HG02571 (cell line): ENCODE data around the gene ERC1.

Experiments
- ATAC-seq: cut with Tn5 transposase; IDR thresholded peaks from one replicate; pipeline ENCODE4 v1.9.1; 2021; ENCODE audit warnings: mild to moderate bottlenecking, moderate library complexity; ENCODE audit not compliant: unreplicated experiment

ERC1 gene

DNA sequence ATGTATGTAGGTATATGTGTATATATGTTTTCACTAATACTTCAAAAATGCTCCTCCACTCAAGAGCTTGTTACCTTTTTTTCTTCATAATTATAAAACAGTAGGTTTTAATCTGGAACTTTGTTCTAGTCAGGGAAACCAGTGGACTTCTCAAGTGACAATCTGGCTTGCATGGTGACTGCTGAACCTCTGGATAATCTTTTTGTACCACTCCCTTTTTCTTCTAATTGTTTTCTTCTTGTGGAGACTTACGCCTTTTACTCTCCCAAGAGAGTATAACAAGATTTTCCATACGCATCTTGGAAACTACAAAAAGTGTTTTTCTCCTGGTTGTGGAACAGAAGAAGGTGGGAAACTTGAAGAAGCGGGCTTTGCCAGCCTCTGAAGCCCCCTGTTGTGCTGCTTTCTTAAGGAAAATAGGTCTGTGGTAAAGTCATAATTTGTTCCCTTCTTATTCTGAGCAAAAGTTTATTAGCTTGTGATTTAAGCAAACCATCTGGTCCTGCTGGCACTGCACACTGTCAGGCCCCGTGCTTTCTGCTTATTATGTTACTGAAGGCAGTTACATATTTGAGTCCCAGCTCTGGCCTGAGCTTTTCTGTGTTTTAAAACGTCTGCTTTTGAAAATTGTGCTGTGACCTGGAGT, 291.8 kb downstream of the ERC1 start:
- no peak for ATAC-seq

DNA sequence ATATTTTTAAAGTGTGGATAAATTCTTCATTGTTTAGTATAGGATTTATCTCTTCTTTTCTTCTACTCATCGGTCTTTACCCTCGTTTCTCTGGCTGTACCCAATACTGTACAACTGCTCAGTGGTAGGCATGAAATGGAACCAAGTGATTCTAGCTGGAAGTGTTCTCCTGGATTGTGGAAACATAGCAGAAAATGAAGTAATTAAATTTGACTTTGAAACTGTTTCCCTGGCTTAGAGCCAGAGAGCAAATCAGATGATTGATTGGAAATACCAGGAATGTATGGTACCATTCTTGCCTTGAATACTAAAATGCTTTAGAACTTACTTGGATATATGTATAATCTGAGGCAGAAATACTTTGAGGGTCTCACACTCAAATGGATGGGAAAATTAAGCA, 292.3 kb downstream of the ERC1 start:
- ATAC-seq = no peak

DNA sequence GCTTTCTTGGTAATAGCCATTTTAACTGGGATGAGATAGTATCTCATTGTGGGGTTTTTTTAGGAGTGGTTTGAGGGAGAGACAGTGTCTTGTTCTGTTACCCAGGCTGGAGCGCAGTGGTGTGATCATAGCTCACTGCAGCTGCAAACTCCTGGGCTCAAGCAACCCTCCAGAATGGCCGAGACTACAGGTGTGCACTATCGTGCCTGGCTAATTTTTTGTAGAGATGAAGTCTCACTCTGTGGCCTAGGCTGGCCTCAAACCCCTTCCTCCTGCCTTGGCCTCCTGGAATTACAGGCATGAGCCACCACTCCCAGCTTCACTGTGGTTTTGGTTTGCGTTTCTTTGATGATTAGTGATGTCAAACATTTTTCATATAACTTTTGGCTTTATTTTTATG, 293.6 kb downstream of the ERC1 start:
- ATAC-seq = no peak

DNA sequence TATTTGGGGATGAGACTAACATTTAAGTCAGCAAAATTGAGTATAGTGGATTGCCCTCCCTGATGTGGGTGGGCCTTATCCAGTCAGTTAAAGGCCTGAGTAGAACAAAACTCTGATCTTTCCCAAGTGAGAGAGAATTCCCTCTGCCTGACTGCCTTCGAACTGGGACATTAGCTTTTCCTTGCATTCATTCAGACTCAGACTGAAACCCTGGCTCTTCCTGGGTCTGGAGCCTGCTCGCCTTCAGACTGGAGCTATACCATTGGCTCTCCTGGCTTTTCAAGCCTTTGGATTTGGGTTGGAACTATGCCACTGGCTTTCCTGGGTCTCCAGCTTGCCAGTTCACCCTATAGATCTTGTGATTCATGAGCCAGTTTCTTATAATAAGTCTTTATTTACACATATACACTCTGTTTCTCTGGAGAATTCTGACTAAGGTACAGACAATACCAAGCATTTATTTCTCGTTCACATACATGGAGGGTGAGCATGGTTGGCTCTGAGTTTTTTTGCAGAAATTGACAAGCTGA, 296.5 kb downstream of the ERC1 start:
- no peak for ATAC-seq

DNA sequence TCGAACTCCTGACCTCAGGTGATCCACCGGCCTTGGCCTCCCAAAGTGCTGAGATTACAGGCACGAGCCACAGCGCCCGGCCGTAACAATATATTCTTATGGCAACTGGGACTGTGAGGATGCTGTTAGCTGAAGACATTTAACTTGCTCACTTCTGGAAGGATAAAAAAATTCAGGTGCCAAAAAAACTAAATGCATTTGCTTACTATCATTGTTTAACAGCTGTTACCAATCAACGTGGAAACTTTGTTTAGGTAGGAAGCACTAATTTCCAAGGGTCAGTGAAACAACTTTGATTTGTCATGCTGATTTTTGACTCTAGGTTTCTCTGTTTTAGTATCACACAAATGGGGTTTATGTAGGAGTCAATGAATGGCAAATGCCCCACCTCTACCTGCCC, 297.3 kb downstream of the ERC1 start:
- no peak for ATAC-seq

DNA sequence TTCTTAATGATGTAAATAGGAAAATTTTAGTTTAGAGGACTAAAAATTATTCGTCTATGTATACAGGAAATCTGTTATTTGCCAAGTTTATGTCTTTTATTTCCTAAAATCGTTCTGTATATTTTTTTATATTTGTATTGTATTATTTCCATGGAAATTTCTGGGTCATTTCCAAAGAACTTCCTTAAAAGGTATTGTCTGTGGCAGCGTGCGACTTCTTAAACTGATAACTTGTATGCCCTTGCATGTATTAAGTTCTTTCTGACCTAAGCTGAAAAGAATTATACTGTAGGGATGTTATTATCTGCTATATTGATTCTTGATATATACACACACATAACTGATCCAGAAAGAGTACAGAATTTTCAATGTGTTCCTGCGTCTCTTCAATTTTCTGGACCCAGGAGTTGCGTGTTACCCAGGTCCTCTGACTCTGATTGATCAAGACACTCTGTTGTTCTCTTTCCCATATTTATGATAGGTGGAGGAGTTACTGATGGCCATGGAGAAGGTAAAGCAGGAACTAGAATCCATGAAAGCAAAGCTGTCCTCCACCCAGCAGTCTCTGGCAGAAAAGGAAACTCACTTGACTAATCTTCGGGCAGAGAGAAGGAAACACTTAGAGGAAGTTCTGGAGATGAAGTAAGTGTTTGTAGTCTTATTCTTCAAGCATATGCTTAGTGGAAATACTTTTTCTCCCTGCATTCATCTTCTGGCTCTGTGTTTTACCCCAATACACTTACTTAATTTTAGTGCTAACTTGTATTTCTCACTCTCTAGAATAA, 298.5 kb downstream of the ERC1 start:
- ATAC-seq = no peak

DNA sequence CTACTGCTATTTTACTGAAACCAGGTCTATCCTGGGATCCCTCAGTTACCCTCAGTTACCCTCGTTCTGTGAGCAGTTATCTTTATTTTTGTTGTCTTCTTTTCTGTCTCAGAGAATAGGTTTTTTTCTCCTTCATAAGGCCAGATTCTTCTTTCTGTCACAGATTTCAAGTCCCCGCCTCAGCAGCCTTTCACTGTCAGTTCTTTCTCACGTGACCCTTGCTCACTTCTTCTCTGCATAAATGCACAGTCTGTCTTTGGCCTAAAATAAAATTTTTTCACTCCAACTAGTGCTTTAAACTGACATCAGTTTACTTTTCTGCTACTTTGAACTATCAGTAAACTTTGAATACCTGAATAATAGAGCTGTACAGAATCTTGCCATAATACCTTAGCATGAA, 299.7 kb downstream of the ERC1 start:
- no peak for ATAC-seq

DNA sequence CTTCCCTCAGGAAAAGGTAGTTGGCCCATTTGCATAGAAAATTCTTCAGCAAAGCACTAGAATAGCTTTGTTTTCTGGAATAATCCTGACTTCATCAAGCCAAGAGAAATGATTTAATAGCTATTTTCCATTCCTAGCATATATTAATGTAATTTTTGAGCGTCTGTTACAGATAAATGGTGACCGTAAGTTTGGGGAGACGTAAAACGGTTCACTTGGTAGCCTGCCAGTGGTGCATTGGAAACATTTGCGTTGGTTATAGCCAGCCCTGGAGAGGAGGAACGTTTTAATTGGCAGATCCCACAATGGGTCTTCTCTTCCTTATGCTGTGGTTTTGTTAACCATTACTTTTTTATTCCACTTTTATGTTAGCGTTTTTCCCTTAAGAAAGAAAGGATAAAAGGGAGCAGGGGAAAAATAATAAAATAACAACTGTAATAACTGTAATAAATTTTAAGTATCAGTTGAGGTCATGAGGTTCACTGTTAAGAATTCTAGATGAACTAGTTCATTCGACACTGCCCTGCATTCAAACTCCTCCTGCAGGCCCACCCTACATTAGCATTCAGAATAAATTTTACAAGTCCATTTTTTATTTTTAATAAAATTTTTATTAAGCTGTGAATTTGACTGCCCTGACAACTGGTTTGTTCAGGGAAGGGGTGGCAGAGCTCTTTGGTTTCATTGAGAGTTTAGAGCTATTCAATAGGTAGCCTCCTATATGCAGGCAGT, 300.7 kb downstream of the ERC1 start:
- ATAC-seq = no peak

DNA sequence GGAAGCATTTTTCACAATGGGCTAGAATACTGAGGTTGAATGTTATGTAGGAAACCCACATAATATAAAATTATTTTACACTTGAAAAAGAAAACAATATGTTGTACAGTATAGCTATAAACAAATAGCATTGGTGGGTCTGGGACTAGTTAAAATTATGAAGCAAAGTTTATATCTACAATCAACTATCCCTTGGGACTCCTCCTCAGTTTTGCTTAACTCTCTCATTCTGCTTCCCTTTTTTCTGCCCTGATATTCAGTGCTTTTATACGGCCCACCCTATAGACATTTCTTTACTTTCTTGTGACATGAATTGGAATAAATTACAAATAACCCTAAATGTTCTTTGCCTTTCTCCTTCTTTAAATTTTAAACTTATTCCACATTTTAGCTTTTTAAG, 302.9 kb downstream of the ERC1 start:
- no peak for ATAC-seq

DNA sequence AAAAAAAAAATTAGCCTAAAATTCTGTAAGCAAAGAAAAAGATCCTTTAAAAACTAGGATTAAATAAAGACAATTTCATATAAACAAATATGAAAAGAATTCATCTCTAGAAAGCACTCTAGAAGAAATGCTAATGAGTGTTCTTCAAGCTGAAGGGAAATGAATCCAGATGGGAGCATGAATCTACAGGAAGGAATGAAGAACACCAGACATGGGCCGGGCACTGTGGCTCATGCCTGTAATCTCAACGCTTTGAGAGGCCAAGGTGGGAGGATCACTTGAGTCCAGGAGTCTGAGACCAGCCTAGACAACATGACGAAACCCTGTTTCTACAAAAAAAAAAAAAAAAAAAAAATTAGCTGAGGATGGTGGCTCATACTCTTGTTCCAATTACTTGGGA, 306.2 kb downstream of the ERC1 start:
- no peak for ATAC-seq

DNA sequence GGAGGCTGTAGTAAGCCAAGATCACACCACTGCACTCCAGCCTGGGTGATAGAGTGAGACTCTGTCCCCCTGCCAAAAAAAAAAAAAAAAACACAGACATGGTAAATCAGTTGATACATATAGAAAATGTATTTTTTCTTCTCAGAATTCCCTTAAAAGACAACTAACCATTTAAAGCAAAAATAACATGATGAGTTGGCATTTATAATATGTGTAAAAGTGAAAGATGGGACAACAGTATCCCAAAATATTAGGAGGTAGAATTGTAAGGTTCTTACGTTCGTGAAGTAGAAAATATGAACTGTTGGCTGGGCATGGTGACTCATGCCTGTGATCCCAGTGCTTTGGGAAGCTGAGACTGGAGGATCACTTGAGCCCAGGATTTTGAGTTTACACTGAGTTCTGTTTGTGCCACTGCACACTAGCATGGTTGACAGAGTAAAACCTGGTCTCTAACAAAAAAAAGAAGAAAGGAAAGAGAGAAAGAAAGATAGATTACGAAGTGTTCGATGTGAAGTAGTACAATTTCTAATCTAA, 306.7 kb downstream of the ERC1 start:
- no peak for ATAC-seq

DNA sequence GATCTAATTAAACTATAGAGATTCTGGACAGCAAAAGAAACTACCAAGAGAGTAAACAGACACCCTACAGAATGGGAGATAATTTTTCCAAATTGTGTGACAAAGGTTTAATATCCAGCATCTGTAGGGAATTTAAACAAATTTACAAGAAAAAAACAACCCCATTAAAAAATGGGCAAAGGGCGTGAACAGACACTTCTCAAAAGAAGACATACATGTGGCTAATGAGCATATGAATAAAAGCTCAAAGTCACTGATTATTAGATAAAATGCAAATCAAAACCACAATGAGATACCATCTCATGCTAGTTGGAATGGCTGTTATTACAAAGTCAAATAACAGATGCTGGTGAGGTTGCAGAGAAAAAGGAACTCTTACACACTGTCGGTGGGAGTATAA, 309.4 kb downstream of the ERC1 start:
- ATAC-seq = no peak

DNA sequence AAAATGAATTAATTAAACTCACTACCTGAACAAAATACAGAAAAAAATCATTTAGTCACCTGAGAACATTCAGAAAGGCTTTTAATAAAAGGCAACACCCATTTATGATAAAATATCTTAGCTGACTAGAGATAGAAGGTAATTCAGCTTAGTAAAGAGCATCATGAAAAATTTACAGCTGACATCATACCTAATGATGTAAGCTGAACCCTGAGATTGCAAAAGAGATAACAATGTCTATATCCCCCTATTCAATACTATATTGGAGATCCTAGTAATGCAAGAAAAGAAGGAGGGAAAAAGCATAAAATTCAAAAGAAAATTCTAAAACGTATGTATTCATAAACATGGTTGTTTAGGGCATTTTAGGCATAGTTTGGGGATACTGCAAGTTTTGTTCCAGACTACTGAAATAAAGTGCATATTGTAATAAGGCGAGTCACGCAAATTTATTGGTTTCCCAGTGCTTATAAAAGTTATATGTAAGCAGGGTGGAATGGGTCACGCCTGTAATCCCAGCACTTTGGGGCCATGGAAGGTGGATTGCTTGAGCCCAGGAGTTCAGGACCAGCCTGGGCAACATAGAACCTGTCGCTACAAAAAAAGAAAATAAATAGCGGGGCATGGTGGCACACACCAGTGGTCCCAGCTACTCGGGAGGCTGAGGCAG, 311.3 kb downstream of the ERC1 start:
- no peak for ATAC-seq

DNA sequence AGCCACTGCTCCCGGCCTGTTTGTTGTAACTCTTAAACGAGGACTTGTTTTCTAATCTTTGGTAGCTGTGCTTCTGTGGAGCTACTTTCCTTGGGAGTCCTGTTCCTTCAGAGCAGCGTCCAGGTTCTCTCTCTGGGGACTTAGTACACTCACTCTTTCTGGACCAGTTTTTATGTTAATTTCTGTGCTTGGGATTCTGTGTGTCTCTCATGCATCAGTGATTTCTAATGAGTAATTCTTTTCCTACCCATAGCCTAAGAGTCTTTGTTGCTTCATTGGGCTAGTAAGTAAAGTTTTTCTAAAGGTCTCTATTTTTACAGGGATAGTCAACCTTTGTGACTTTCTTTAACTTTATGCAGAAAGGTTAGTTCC, 314.0 kb downstream of the ERC1 start:
- no peak for ATAC-seq

DNA sequence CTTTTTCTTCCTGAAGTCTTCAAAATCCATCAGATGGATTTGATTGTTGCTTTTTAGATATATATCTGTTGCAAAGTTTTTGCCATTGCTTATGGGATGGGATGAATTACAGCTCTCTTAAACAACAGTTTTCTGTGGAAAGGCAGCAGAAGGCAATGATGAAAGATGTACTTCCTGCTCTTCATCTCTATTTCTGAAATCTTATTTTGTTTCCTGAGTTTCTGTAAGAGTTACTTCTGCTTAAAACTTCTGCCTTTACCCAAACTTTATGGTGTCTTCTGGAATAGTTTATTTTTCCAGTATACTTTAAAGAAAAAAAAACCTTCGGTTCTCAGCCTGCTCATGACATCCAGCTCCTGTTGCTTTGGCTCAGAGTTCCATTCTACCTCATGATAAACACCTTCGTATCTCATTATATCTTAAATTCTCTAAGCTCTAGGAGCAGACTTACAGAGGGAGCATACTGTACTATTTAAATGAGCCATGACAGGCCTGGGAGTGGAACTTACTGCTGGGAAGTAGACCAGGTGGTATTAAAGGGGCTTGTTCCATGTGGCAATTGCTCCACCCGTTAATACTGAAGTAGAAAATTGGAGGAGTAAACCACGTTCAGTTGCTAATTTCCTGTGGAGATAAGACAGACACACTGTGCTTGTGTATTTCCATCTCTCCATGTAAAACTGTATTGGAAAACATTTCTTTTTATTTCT, 314.9 kb downstream of the ERC1 start:
- no peak for ATAC-seq

DNA sequence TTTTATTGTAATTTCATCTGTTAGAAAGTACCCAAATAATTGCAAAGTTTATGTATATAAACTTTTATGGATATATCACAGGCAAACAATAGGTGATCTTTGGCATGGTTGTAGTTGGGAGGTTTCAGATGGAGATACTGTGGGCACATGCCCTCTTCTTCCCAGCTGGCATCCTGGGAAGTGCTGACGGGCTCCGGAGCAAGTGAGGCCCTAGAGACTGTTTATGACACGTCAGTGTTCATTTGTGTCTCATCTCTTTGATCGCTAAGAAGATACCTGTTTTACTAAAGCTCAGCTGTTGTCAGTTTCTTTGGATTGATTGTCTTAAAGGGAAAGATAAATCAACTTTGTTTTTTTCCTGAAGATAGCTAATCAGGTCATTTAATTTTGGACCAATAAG, 315.8 kb downstream of the ERC1 start:
- ATAC-seq = no peak

DNA sequence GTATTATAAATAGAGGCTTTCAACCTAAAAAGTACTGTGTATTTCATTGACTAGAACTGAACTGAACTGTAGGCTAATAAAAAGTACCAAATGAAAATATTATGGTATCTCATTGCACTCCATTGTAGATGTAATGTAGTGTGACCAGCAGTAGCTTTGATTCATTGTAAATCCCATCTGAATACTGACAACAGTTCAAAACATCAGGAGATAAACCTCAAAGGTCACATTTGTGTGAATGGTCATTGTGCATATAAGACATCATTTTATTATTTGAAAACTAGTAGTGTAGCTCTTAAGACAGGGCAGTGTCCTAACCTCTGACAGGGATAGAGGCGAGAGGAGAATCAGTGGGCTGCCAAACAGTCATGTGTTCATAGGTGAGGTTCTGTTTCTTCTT, 316.8 kb downstream of the ERC1 start:
- ATAC-seq = no peak

DNA sequence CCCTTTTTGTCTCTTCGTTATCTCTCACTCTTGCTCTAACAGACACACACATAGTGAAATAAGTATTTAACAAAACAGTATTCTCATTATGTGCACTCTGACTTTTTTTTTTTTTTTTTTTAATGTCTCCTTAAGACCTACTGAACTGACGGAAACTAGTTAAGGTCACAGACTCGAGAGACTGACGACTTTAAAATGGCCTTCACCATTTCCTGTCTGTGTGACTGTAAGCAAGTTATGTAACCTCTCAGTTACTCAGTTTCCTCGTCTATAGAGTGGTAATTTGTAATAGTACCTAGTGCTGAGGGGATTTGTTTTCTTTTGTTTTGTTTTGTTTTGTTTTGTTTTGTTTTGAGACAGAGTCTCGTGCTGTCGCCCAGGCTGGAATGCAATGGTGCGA, 318.6 kb downstream of the ERC1 start:
- no peak for ATAC-seq

DNA sequence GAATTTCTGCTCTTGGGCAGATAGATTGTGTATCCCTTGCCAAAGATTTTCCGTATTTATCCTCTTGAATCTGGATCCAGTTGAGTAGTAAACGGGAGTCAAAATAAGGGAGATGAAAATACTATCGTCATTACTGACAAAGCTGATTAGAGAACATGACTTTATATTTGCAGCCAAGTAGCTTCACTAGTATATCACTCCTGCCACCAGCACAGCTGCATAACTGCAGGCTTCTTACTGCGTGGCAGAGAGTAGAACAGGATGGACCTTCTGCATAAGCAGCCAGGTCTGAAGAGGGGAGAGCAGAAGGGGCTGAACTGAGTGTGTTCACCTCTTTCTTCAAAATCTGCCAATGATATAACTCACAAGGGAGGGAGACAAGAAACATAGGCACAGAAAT, 319.6 kb downstream of the ERC1 start:
- no peak for ATAC-seq

DNA sequence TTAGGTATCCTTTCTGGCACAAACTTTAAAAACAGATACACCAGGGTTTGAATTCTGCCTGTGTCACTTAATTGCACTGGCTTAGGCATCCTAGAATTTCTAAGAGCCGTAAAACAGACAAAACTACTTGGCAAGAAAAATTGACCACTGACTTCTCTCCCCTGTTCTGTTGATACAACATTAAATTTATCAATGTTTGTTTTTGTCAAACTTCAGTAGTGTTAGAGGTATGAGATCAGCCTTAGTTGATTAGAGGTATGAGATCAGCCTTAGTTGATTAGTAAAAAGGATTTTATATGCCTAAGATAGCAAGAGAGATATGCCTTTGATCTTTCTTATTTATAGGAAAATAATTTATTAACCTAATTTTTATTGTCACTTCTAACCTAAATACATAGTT, 320.1 kb downstream of the ERC1 start:
- no peak for ATAC-seq

DNA sequence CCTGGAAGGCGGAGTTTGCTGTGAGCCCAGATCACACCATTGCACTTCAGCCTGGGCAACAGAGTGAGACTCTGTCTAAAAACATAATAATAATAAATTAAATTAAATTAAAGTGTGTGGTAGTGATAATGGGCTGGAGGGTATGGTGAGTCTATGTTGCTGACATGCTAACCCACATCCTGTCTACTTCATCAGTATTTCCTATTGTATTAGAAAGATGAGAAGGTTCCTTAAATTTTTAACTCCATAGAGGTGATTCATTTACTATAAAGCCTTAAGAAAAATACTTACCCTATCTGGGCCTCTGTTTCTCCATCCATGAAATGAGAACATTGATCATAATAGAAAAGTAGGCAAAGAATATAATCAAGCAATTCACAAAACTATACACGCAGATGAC, 322.9 kb downstream of the ERC1 start:
- no peak for ATAC-seq
